CD4-positive, alpha-beta T cell treated with Interferon gamma for 1 hour (primary cell): ENCODE measurements around the gene TCEANC.

Source experiments
- DNase-seq: peaks from one replicate; pipeline ENCODE4 v3.0.0-alpha.2; 2020

Gene TCEANC

DNA sequence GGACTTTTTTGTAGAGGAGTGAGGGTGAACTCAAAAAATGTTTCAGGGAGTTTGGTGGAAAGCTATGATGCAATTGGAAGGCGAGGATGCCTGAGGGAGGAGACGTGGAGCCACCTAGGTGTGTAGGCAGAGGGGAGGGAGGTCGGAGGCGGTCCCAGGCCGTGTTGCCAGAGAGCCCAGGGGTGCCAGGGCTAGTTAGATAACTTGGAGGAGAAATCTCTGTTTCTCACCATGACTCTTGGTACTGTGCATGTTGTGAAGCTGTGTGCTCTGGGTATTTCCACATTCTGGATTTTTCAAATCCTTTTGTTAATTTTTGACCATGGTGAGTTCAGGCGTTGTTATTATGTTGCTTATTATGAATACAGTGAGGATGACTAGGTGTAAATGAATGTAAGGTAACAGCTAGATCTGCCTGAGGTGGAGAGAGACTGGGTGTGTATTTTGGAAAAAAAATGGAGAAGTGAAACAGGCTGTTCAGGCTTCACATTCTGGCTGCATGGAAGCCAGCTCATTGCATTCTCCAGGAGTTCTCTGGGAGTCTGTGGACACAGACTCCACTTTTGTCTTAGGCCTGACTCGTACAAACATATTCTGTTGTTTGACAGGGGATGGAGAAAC is 40.5 kb downstream of the TCEANC start:
- no peak for DNase-seq

DNA sequence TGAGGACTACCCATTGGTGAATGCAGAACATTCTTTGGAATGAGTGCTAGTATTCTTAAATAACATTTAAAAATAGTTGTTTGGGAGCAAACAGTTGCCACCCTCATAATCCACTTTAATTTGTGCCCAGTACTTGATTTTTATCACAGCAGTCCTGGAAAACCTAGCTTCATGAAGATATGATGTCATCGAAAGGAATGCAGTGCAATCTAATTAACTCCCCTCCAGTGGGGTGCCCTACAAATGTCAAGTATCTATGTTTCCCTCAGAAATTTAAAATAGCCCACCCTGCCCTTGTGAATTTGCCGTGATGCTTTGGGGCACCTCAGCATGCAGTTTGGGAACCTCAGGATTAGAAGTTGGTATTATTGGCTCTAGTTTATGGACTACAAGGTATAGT is 41.4 kb downstream of the TCEANC start:
- no peak for DNase-seq

DNA sequence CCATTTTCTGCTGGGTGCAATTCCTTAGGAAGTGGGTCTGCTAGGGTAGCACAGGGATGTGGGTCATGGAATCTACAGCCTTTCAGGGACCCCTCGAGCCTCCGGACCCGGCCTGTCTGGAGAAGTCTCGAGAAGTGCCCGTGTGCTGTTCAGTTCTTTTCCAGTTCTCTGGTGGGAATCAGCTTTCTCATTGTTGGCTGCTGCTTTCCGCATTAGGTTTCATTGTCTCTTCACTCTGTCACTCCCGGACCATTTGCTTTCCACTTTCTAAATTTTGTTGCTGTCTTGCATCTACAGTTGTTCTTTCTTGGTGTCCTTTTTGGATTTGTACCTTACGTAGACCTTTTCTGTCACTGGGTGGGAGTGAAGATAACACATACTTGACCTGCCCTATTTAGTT is 42.0 kb downstream of the TCEANC start:
- no peak for DNase-seq

- DNase-seq, result no peak
Observed at GRCh38 chrX:13695601-13696115, 42.7 kb downstream of the TCEANC start.

GRCh38 chrX:13697455-13697854 is 44.5 kb downstream of the TCEANC start:
- DNase-seq, result no peak

DNA sequence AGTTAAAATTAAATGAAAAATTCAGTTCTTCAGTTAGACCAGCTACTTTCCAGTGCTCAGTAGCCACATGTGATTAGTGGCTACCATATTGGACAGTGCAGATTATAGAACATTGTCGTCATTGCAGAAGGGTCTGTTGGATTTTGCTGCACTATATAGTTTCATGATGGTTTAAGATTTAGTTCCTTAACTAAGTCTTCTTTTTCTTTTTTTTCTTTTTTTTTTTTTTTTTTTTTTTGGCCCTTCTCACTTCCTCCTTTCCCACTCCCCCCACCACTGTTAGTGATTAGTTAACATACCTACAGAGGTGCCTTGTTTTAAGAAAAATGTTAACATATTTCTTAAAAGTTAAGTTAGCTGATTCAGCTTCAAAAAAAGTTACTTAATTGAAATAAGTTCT is 45.0 kb downstream of the TCEANC start:
- no peak for DNase-seq

- DNase-seq, result no peak
Observed at GRCh38 chrX:13698432-13698831, 45.5 kb downstream of the TCEANC start.

GRCh38 chrX:13699183-13699826 is 46.4 kb downstream of the TCEANC start:
- no peak for DNase-seq

DNA sequence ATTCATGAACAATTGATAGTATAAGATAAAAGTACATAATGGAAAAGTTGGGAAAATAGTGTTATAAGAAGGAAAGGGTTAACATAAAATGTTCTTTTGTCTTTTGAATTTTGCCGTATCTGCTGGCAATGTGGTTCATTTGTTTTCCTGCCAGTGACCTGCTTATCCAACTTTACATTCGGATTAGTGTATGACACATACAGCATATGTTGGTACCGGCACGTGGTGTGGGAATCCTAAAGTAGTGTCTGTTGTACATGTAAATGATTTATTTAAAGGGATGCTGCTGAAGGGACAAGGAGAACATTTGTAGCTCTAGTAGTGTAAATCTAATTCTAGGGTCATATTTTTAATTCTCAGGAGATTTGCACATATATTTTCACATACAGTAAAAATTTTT is 47.4 kb downstream of the TCEANC start:
- DNase-seq, result no peak

GRCh38 chrX:13702111-13702789 is 49.3 kb downstream of the TCEANC start:
- DNase-seq, result no peak

DNA sequence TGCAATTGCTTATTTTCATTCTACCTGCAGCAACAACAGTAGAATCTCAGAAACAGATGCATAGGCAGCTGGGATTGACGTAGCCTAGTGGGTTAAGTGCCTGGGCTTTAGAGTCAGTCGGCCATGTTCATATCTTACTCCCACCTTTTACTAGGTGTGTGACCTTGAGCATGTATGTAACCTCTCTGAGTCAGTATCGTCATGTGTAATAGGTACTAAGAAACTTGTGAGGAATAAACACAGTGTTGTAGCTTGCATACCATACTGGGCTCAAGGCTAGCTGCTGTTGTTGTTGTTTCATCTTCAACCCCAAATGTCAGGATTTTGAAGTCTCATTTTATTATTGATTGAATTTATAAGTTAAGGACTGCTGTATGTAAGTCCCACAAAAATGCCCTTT is 50.2 kb downstream of the TCEANC start:
- DNase-seq, result no peak

DNA sequence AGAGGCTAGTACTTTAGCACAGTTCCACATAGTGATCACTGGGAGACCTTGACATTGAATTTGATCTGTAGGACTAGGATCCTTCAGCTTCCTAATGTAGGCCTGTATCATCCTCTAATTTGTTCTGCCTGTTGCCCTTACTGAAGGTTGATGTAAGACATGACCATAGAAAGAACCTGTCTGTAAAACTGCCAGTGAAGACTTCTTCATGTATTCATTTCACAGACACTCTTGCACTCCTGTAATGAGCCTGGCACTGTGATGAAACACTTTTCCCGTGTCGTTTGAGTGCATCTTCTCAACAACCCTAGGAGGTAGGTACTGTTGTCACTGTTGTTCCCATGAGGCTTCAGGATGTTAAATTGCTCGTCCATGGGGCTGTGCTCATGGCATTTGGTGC is 50.6 kb downstream of the TCEANC start:
- no peak for DNase-seq

- no peak for DNase-seq
Observed at GRCh38 chrX:13711141-13711540, 58.2 kb downstream of the TCEANC start.
